RWPE2 (cell line): ENCODE data around the gene IGSF23.

Experiments used
- ATAC-seq: fragments of 200-7000 bp; cut with Tn5 transposase; 3 replicates; pipeline ENCODE4 v1.9.1; 2021; ENCODE audit warnings: low read depth
- DNase-seq: peaks from one replicate; pipeline ENCODE4 v3.0.0-alpha.2; 2020; ENCODE audit warnings: low spot score
- H3K27ac ChIP-seq: fragments of 450-650 bp; 2 replicates; pipeline ENCODE4 v1.5.1; 2017; ENCODE audit warnings: mild to moderate bottlenecking; ENCODE audit not compliant: poor library complexity, severe bottlenecking
- H3K27me3 ChIP-seq: fragments of 250-450 bp; sonication (Bioruptor Pico); 2 replicates; pipeline ENCODE4 v1.5.1; 2021; ENCODE audit warnings: mild to moderate bottlenecking, moderate library complexity; ENCODE audit not compliant: insufficient read depth, poor library complexity, severe bottlenecking
- H3K36me3 ChIP-seq: fragments of 250-450 bp; sonication (Bioruptor Pico); 2 replicates; pipeline ENCODE4 v1.5.1; 2020; ENCODE audit warnings: low read depth, mild to moderate bottlenecking, moderate library complexity
- H3K4me1 ChIP-seq: fragments of 250-450 bp; sonication (Bioruptor Pico); 2 replicates; pipeline ENCODE4 v1.5.1; 2021; ENCODE audit warnings: mild to moderate bottlenecking, moderate library complexity; ENCODE audit not compliant: insufficient read depth, poor library complexity, severe bottlenecking
- H3K4me3 ChIP-seq: fragments of 250-450 bp; sonication (Bioruptor Pico); 2 replicates; pipeline ENCODE4 v1.5.1; 2021; ENCODE audit warnings: mild to moderate bottlenecking, moderate library complexity; ENCODE audit not compliant: severe bottlenecking
- H3K9me3 ChIP-seq: fragments of 250-450 bp; sonication (Bioruptor Pico); 2 replicates; pipeline ENCODE4 v1.5.1; 2021; ENCODE audit warnings: mild to moderate bottlenecking, moderate library complexity; ENCODE audit not compliant: severe bottlenecking
- CTCF ChIP-seq: fragments of 450-650 bp; IDR thresholded peaks from one replicate; pipeline ENCODE4 v1.5.1; 2017; ENCODE audit warnings: mild to moderate bottlenecking, moderate library complexity; ENCODE audit not compliant: poor library complexity, severe bottlenecking

IGSF23 gene

GRCh38 chr19:44579663-44580365 is 33.5 kb upstream of the IGSF23 start:
- ATAC-seq = no peak
- H3K4me3 ChIP-seq = no peak overlapping the region
- no peak for TF ChIP-seq CTCF

GRCh38 chr19:44580366-44580895 is 32.9 kb upstream of the IGSF23 start:
- DNase-seq (no peak), ATAC-seq (no peak)
- no peaks in the 10 kb centered on the region for H3K27me3 ChIP-seq
- H3K27ac ChIP-seq = no peak overlapping the region
- H3K9me3 ChIP-seq = no peaks in the 10 kb centered on the region
- no peaks in the 10 kb centered on the region for H3K4me1 ChIP-seq
- no peak overlapping the region for H3K4me3 ChIP-seq
- no peaks in the 10 kb centered on the region for H3K36me3 ChIP-seq
- TF ChIP-seq CTCF = no peak

More at GRCh38 chr19:44579663-44580365, 33.5 kb upstream of the IGSF23 start:
- H3K36me3 ChIP-seq = no peaks in the 10 kb centered on the region
- H3K9me3 ChIP-seq = no peaks in the 10 kb centered on the region
- no peaks in the 10 kb centered on the region for H3K4me1 ChIP-seq
- no peak overlapping the region for H3K27ac ChIP-seq
- no peak for DNase-seq
- H3K27me3 ChIP-seq = no peaks in the 10 kb centered on the region

- ATAC-seq = no peak
- no peak for TF ChIP-seq CTCF
- no peak for DNase-seq
- no peaks in the 10 kb centered on the region for H3K27me3 ChIP-seq
- no peak overlapping the region for H3K27ac ChIP-seq
- H3K4me1 ChIP-seq = no peaks in the 10 kb centered on the region
- no peaks in the 10 kb centered on the region for H3K36me3 ChIP-seq
- H3K9me3 ChIP-seq = no peaks in the 10 kb centered on the region
- H3K4me3 ChIP-seq = no peak overlapping the region
These were observed 32.1 kb upstream of the IGSF23 start for GRCh38 chr19:44581288-44581687.

GRCh38 chr19:44582581-44583265 is 30.6 kb upstream of the IGSF23 start:
- no peaks in the 10 kb centered on the region for H3K36me3 ChIP-seq
- ATAC-seq = no peak
- H3K27me3 ChIP-seq = no peaks in the 10 kb centered on the region
- peaks cover 11% of the 10 kb centered on the region for H3K4me1 ChIP-seq
- DNase-seq = no peak
- TF ChIP-seq CTCF = peak; percentile 37
- H3K4me3 ChIP-seq = no peak overlapping the region
- no peaks in the 10 kb centered on the region for H3K9me3 ChIP-seq
- no peak overlapping the region for H3K27ac ChIP-seq
